H9 (cell line): ENCODE measurements around the gene CCDC91. TPM values are rescaled to one million over a fixed set of nuclear protein-coding genes. Genes with fewer than 3 reads are reported as not detected.

Source experiments
- DNase-seq: peaks from one replicate; pipeline ENCODE4 v3.0.0-alpha.2; 2017
- H2AFZ ChIP-seq: one replicate; pipeline ENCODE4 v1.6.1; 2013; ENCODE audit warnings: mild to moderate bottlenecking, low read length, control low read depth, moderate library complexity
- H2AK5ac ChIP-seq: 2 replicates; pipeline ENCODE4 v1.6.1; 2013; ENCODE audit warnings: low read length, control low read depth, mixed read lengths; ENCODE audit not compliant: insufficient read length
- H2BK120ac ChIP-seq: one replicate; pipeline ENCODE4 v1.6.1; 2013; ENCODE audit warnings: low read depth, mild to moderate bottlenecking, low read length, control low read depth, inconsistent platforms; ENCODE audit not compliant: poor library complexity, severe bottlenecking
- H2BK12ac ChIP-seq: 2 replicates; pipeline ENCODE4 v1.6.1; 2013; ENCODE audit warnings: low read length, control low read depth, mixed read lengths, low read depth; ENCODE audit not compliant: insufficient read length
- H2BK15ac ChIP-seq: 2 replicates; pipeline ENCODE4 v1.6.1; 2013; ENCODE audit warnings: low read depth, low read length, control low read depth
- H2BK20ac ChIP-seq: one replicate; pipeline ENCODE4 v1.6.1; 2013; ENCODE audit warnings: low read depth, mild to moderate bottlenecking, low read length, control low read depth, inconsistent platforms; ENCODE audit not compliant: poor library complexity, severe bottlenecking
- H2BK5ac ChIP-seq: 2 replicates; pipeline ENCODE4 v1.6.1; 2013; ENCODE audit warnings: low read length, control low read depth, mixed read lengths; ENCODE audit not compliant: insufficient read length
- H3K14ac ChIP-seq: 2 replicates; pipeline ENCODE4 v1.6.1; 2013; ENCODE audit warnings: low read length, control low read depth; ENCODE audit not compliant: insufficient read depth
- H3K18ac ChIP-seq: 2 replicates; pipeline ENCODE4 v1.6.1; 2013; ENCODE audit warnings: low read depth, mild to moderate bottlenecking, mixed read lengths, low read length, control low read depth; ENCODE audit not compliant: insufficient read length
- H3K23ac ChIP-seq: 2 replicates; pipeline ENCODE4 v1.6.1; 2013; ENCODE audit warnings: low read length, control low read depth, mixed read lengths, low read depth; ENCODE audit not compliant: insufficient read length
- H3K23me2 ChIP-seq: 2 replicates; pipeline ENCODE4 v1.6.1; 2013; ENCODE audit warnings: low read depth, mild to moderate bottlenecking, mixed read lengths, low read length, control low read depth; ENCODE audit not compliant: insufficient read length, poor library complexity, severe bottlenecking
- H3K27ac ChIP-seq: 2 replicates; pipeline ENCODE4 v1.5.1; 2013; ENCODE audit warnings: low read length, control low read depth, mixed read lengths, low read depth; ENCODE audit not compliant: insufficient read length
- H3K27me3 ChIP-seq: 2 replicates; pipeline ENCODE4 v1.6.1; 2013; ENCODE audit warnings: low read length, control low read depth, inconsistent platforms; ENCODE audit not compliant: insufficient read depth
- H3K4ac ChIP-seq: 2 replicates; pipeline ENCODE4 v1.6.1; 2013; ENCODE audit warnings: low read depth, mild to moderate bottlenecking, control low read depth, inconsistent platforms, low read length, moderate library complexity
- H3K4me1 ChIP-seq: 2 replicates; pipeline ENCODE4 v1.6.1; 2013; ENCODE audit warnings: low read length, control low read depth, inconsistent platforms; ENCODE audit not compliant: insufficient read depth
- H3K4me2 ChIP-seq: 2 replicates; pipeline ENCODE4 v1.6.1; 2013; ENCODE audit warnings: low read length, control low read depth, mixed read lengths; ENCODE audit not compliant: insufficient read length, insufficient read depth
- H3K56ac ChIP-seq: 2 replicates; pipeline ENCODE4 v1.6.1; 2013; ENCODE audit warnings: low read depth, mild to moderate bottlenecking, mixed read lengths, low read length, control low read depth; ENCODE audit not compliant: insufficient read length
- H3K79me1 ChIP-seq: 2 replicates; pipeline ENCODE4 v1.6.1; 2013; ENCODE audit warnings: low read depth, mild to moderate bottlenecking, moderate library complexity, low read length, control low read depth, inconsistent platforms; ENCODE audit not compliant: insufficient read depth, poor library complexity, severe bottlenecking
- H3K79me2 ChIP-seq: 2 replicates; pipeline ENCODE4 v1.6.1; 2013; ENCODE audit warnings: low read length, control low read depth, inconsistent platforms; ENCODE audit not compliant: insufficient read depth
- H3K9ac ChIP-seq: 2 replicates; pipeline ENCODE4 v1.6.1; 2013; ENCODE audit warnings: low read length, control low read depth, mixed read lengths; ENCODE audit not compliant: insufficient read length; ENCODE audit errors: extremely low read depth
- H3K9me3 ChIP-seq: one replicate; pipeline ENCODE4 v1.6.1; 2013; ENCODE audit warnings: low read depth, low read length, inconsistent platforms; ENCODE audit not compliant: control insufficient read depth
- H3T11ph ChIP-seq: one replicate; pipeline ENCODE4 v1.6.1; 2013; ENCODE audit warnings: mild to moderate bottlenecking, low read length, control low read depth, inconsistent platforms
- H4K20me1 ChIP-seq: one replicate; pipeline ENCODE4 v1.6.1; 2013; ENCODE audit not compliant: control insufficient read depth, insufficient read length, insufficient read depth
- H4K5ac ChIP-seq: 2 replicates; pipeline ENCODE4 v1.6.1; 2013; ENCODE audit warnings: low read depth, mild to moderate bottlenecking, mixed read lengths, low read length, control low read depth; ENCODE audit not compliant: insufficient read length
- H4K8ac ChIP-seq: replicated peaks from 2 replicates; pipeline ENCODE4 v1.6.1; 2013; ENCODE audit warnings: low read length, control low read depth, mixed read lengths, low read depth; ENCODE audit not compliant: insufficient read length
- H4K91ac ChIP-seq: 2 replicates; pipeline ENCODE4 v1.6.1; 2013; ENCODE audit warnings: low read depth, mild to moderate bottlenecking, moderate library complexity, mixed read lengths, low read length, control low read depth; ENCODE audit not compliant: insufficient read length
- H3K27ac Mint-ChIP-seq, 3 experiments: 2 replicates in 2 of 3; 3 replicates in 1 of 3; pipeline ENCODE4 v1.8.0; 2020 to 2021; ENCODE audit warnings: mixed read lengths in 3 of 3, mild to moderate bottlenecking in 1 of 3, moderate library complexity in 1 of 3
- H3K27me3 Mint-ChIP-seq: 2 replicates; pipeline ENCODE4 v1.8.0; 2021; ENCODE audit warnings: low read depth, mild to moderate bottlenecking, moderate library complexity, mixed read lengths
- H3K36me3 Mint-ChIP-seq, 3 experiments: 2 replicates in 2 of 3; 3 replicates in 1 of 3; pipeline ENCODE4 v1.8.0; 2020 to 2021; ENCODE audit warnings: low read depth in 3 of 3, mixed read lengths in 3 of 3; ENCODE audit not compliant: insufficient read depth in 1 of 3
- H3K4me1 Mint-ChIP-seq, 2 experiments: 2 replicates each; pipeline ENCODE4 v1.8.0; 2020; ENCODE audit warnings: mixed read lengths in 2 of 2
- H3K4me3 Mint-ChIP-seq, 2 experiments: 2 replicates in 1 of 2; 3 replicates in 1 of 2; pipeline ENCODE4 v1.8.0; 2020 to 2021; ENCODE audit warnings: mild to moderate bottlenecking in 2 of 2, mixed read lengths in 2 of 2, moderate library complexity in 1 of 2
- H3K9me3 Mint-ChIP-seq, 2 experiments: 2 replicates in 1 of 2; 3 replicates in 1 of 2; pipeline ENCODE4 v1.8.0; 2020; ENCODE audit warnings: mild to moderate bottlenecking in 2 of 2, mixed read lengths in 2 of 2, moderate library complexity in 1 of 2
- total RNA-seq: library from RNA; stranded (reverse); gene quantifications from 2 replicates; pipeline ENCODE4 v1.2.1, GENCODE V29; 2021
- TF ChIP-seq, protein P1 (sequence below): fragments of 200-600 bp; sonication (generic); conservative IDR thresholded peaks from 3 replicates; pipeline ENCODE4 v1.8.0; 2021; ENCODE audit warnings: antibody characterized with exemption, mild to moderate bottlenecking

The CCDC91 gene
- total RNA-seq, 1 experiment from 2014 or later, result 22.7 TPM

GRCh38 chr12:28316049-28316448, 125.8 kb downstream of the CCDC91 start:
- H3K4me1 Mint-ChIP-seq, result peaks cover 16 to 17% of the 10 kb centered on the region in 2 experiments
- no peak overlapping the region for H3K18ac ChIP-seq
- no peaks in the 10 kb centered on the region for H3K9me3 ChIP-seq
- H3K27me3 ChIP-seq, result no peaks in the 10 kb centered on the region
- no peak overlapping the region for H3K9ac ChIP-seq
- H3K23ac ChIP-seq, result no peak overlapping the region
- no peak overlapping the region for H3T11ph ChIP-seq
- no peaks in the 10 kb centered on the region for H3K79me2 ChIP-seq
- H3K23me2 ChIP-seq, result no peaks in the 10 kb centered on the region
- no peak overlapping the region for H2BK5ac ChIP-seq
- no peak overlapping the region for H2BK15ac ChIP-seq
- H2BK12ac ChIP-seq, result no peak overlapping the region
- no peak overlapping the region for H2BK120ac ChIP-seq
- no peak overlapping the region for H4K8ac ChIP-seq
- H3K27ac Mint-ChIP-seq, result no peak overlapping the region
- H3K79me1 ChIP-seq, result no peaks in the 10 kb centered on the region
- no peak overlapping the region for H3K14ac ChIP-seq
- H3K56ac ChIP-seq, result no peak overlapping the region
- peaks cover 9 to 21% (median 14%) of the 10 kb centered on the region in 3 experiments for H3K36me3 Mint-ChIP-seq
- peaks cover 10 to 12% of the 10 kb centered on the region in 2 experiments for H3K9me3 Mint-ChIP-seq
- DNase-seq, result no peak
- TF ChIP-seq, protein P1, sequence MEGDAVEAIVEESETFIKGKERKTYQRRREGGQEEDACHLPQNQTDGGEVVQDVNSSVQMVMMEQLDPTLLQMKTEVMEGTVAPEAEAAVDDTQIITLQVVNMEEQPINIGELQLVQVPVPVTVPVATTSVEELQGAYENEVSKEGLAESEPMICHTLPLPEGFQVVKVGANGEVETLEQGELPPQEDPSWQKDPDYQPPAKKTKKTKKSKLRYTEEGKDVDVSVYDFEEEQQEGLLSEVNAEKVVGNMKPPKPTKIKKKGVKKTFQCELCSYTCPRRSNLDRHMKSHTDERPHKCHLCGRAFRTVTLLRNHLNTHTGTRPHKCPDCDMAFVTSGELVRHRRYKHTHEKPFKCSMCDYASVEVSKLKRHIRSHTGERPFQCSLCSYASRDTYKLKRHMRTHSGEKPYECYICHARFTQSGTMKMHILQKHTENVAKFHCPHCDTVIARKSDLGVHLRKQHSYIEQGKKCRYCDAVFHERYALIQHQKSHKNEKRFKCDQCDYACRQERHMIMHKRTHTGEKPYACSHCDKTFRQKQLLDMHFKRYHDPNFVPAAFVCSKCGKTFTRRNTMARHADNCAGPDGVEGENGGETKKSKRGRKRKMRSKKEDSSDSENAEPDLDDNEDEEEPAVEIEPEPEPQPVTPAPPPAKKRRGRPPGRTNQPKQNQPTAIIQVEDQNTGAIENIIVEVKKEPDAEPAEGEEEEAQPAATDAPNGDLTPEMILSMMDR, result no peak
- no peaks in the 10 kb centered on the region for H3K4me1 ChIP-seq
- H3K27me3 Mint-ChIP-seq, result no peaks in the 10 kb centered on the region
- no peak overlapping the region for H3K4ac ChIP-seq
- no peaks in the 10 kb centered on the region for H4K20me1 ChIP-seq
- H2AK5ac ChIP-seq, result no peak overlapping the region
- no peak overlapping the region for H4K91ac ChIP-seq
- H2BK20ac ChIP-seq, result no peak overlapping the region
- H3K4me3 Mint-ChIP-seq, result no peak overlapping the region
- H3K4me2 ChIP-seq, result no peak overlapping the region
- H2AFZ ChIP-seq, result no peak overlapping the region
- H3K27ac ChIP-seq, result no peak overlapping the region
- H4K5ac ChIP-seq, result no peak overlapping the region
